SU-DHL-6 (cell line): Measurements from ENCODE around the gene RADX.

Experiments used
- H2AFZ ChIP-seq: fragments of 200-600 bp; sonication (generic); 2 replicates; pipeline ENCODE4 v1.6.1; 2014; ENCODE audit warnings: low read depth, mild to moderate bottlenecking, moderate library complexity, mixed read lengths, antibody characterized with exemption, low read length; ENCODE audit not compliant: severe bottlenecking
- H3F3A ChIP-seq: fragments of 200-600 bp; shearing (Covaris generic); 2 replicates; pipeline ENCODE4 v1.6.0; 2016; ENCODE audit warnings: antibody characterized with exemption, mild to moderate bottlenecking; ENCODE audit not compliant: insufficient read depth
- H3K27ac ChIP-seq: fragments of 200-600 bp; sonication (generic); 2 replicates; pipeline ENCODE4 v1.5.1; 2016; ENCODE audit warnings: low read depth, mild to moderate bottlenecking, low read length, moderate library complexity, mixed read lengths
- H3K27me3 ChIP-seq: fragments of 200-600 bp; sonication (generic), shearing (Covaris generic); 2 replicates; pipeline ENCODE4 v1.6.0; 2014; ENCODE audit warnings: mild to moderate bottlenecking, low read length
- H3K36me3 ChIP-seq: fragments of 200-600 bp; sonication (generic); 2 replicates; pipeline ENCODE4 v1.6.1; 2014; ENCODE audit warnings: mild to moderate bottlenecking, low read length, mixed read lengths
- H3K4me2 ChIP-seq: fragments of 300-600, 200-600 bp; shearing (Covaris generic), sonication (generic); 2 replicates; pipeline ENCODE4 v1.6.0; 2014; ENCODE audit warnings: low read length, low read depth, mild to moderate bottlenecking; ENCODE audit not compliant: poor library complexity, severe bottlenecking
- H3K4me3 ChIP-seq: fragments of 200-600 bp; sonication (generic); 2 replicates; pipeline ENCODE4 v1.5.1; 2014; ENCODE audit warnings: antibody characterized with exemption, low read length, mild to moderate bottlenecking, mixed read lengths; ENCODE audit not compliant: insufficient read depth, poor library complexity, severe bottlenecking
- H3K79me2 ChIP-seq: fragments of 200-600 bp; sonication (generic); 2 replicates; pipeline ENCODE4 v1.6.1; 2014; ENCODE audit warnings: mild to moderate bottlenecking, low read length, moderate library complexity; ENCODE audit not compliant: insufficient read depth
- H3K9ac ChIP-seq: fragments of 200-600 bp; sonication (generic); 2 replicates; pipeline ENCODE4 v1.7.0; 2014; ENCODE audit warnings: mild to moderate bottlenecking, low read length
- H3K9me2 ChIP-seq: fragments of 200-600 bp; sonication (generic); replicated peaks from 2 replicates; pipeline ENCODE4 v1.6.1; 2014; ENCODE audit warnings: low read length; ENCODE audit not compliant: insufficient read depth
- H3K9me3 ChIP-seq: fragments of 200-600 bp; sonication (generic); 2 replicates; pipeline ENCODE4 v1.6.1; 2014; ENCODE audit warnings: low read length, mixed read lengths; ENCODE audit not compliant: insufficient read depth
- H4K20me1 ChIP-seq: fragments of 200-600 bp; sonication (generic); 2 replicates; pipeline ENCODE4 v1.6.1; 2014; ENCODE audit warnings: low read depth, mild to moderate bottlenecking, antibody characterized with exemption, low read length, moderate library complexity, mixed read lengths
- EZH2phosphoT487 ChIP-seq: fragments of 200-600 bp; sonication (generic), shearing (Covaris generic); conservative IDR thresholded peaks from 2 replicates; pipeline ENCODE4 v1.6.1; 2018; ENCODE audit warnings: mild to moderate bottlenecking, antibody characterized with exemption, low read length, moderate library complexity, mixed read lengths
- TF ChIP-seq, protein P1 (sequence below): fragments of 200-600 bp; sonication (generic); IDR thresholded peaks from one replicate; pipeline ENCODE4 v1.5.1; 2017; ENCODE audit warnings: antibody characterized with exemption, mild to moderate bottlenecking, low read length, moderate library complexity; ENCODE audit not compliant: insufficient read depth, poor library complexity, severe bottlenecking

Gene RADX

GRCh38 chrX:106707771-106708454 lies 96.1 kb downstream of the RADX start:
- no peaks in the 10 kb centered on the region for H3K9me3 ChIP-seq
- no peak overlapping the region for H3K4me2 ChIP-seq
- H4K20me1 ChIP-seq = no peaks in the 10 kb centered on the region
- no peaks in the 10 kb centered on the region for H3F3A ChIP-seq
- H3K27me3 ChIP-seq = no peaks in the 10 kb centered on the region
- no peak overlapping the region for H2AFZ ChIP-seq
- no peaks in the 10 kb centered on the region for H3K79me2 ChIP-seq
- H3K9me2 ChIP-seq = no peaks in the 10 kb centered on the region
- H3K27ac ChIP-seq = no peak overlapping the region
- H3K9ac ChIP-seq = no peak overlapping the region
- no peaks in the 10 kb centered on the region for H3K36me3 ChIP-seq
- TF ChIP-seq, protein P1, sequence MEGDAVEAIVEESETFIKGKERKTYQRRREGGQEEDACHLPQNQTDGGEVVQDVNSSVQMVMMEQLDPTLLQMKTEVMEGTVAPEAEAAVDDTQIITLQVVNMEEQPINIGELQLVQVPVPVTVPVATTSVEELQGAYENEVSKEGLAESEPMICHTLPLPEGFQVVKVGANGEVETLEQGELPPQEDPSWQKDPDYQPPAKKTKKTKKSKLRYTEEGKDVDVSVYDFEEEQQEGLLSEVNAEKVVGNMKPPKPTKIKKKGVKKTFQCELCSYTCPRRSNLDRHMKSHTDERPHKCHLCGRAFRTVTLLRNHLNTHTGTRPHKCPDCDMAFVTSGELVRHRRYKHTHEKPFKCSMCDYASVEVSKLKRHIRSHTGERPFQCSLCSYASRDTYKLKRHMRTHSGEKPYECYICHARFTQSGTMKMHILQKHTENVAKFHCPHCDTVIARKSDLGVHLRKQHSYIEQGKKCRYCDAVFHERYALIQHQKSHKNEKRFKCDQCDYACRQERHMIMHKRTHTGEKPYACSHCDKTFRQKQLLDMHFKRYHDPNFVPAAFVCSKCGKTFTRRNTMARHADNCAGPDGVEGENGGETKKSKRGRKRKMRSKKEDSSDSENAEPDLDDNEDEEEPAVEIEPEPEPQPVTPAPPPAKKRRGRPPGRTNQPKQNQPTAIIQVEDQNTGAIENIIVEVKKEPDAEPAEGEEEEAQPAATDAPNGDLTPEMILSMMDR = no peak
- no peak for TF ChIP-seq EZH2phosphoT487
- H3K4me3 ChIP-seq = no peak overlapping the region

GRCh38 chrX:106710771-106711170 lies 99.0 kb downstream of the RADX start:
- H3K27me3 ChIP-seq = no peaks in the 10 kb centered on the region
- no peaks in the 10 kb centered on the region for H3F3A ChIP-seq

GRCh38 chrX:106711375-106711774 lies 99.6 kb downstream of the RADX start:
- H2AFZ ChIP-seq = no peak overlapping the region
- no peaks in the 10 kb centered on the region for H3K36me3 ChIP-seq
- H3K4me2 ChIP-seq = no peak overlapping the region
- H3K27ac ChIP-seq = no peak overlapping the region
- no peaks in the 10 kb centered on the region for H3K27me3 ChIP-seq
- H3F3A ChIP-seq = no peaks in the 10 kb centered on the region
- H4K20me1 ChIP-seq = no peaks in the 10 kb centered on the region
- TF ChIP-seq EZH2phosphoT487 = no peak
- TF ChIP-seq, protein P1 = no peak
- H3K79me2 ChIP-seq = no peaks in the 10 kb centered on the region
- no peak overlapping the region for H3K4me3 ChIP-seq
- H3K9me2 ChIP-seq = no peaks in the 10 kb centered on the region
- H3K9me3 ChIP-seq = no peaks in the 10 kb centered on the region
- H3K9ac ChIP-seq = no peak overlapping the region

More at GRCh38 chrX:106710771-106711170, 99.0 kb downstream of the RADX start:
- H3K27ac ChIP-seq = no peak overlapping the region
- no peaks in the 10 kb centered on the region for H3K36me3 ChIP-seq
- no peaks in the 10 kb centered on the region for H4K20me1 ChIP-seq
- H2AFZ ChIP-seq = no peak overlapping the region
- no peak overlapping the region for H3K4me3 ChIP-seq
- no peaks in the 10 kb centered on the region for H3K79me2 ChIP-seq
- H3K9ac ChIP-seq = no peak overlapping the region
- H3K4me2 ChIP-seq = no peak overlapping the region
- no peaks in the 10 kb centered on the region for H3K9me3 ChIP-seq
- H3K9me2 ChIP-seq = no peaks in the 10 kb centered on the region
- TF ChIP-seq, protein P1 = no peak
- no peak for TF ChIP-seq EZH2phosphoT487
